Right atrium auricular region (tissue), 2 donors: ENCODE results near the gene BABAM2. TPM values are rescaled to one million over a fixed set of nuclear protein-coding genes. Genes with fewer than 3 reads are reported as not detected.

Experiments used
- DNase-seq: peaks from one replicate; pipeline ENCODE4 v3.0.0-alpha.2; 2019; ENCODE audit warnings: low spot score
- H3K27ac ChIP-seq, 2 donors: fragments of 200-600 bp; sonication (generic); 1 replicate in 1 of 2; 2 replicates in 1 of 2; pipeline ENCODE4 v1.5.1; 2016 to 2019
- H3K27me3 ChIP-seq, 2 donors: fragments of 200-600 bp; sonication (generic); one replicate each; pipeline versions ENCODE4 v1.5.1 to v1.6.0; 2017 to 2019
- H3K36me3 ChIP-seq: fragments of 200-600 bp; sonication (generic); one replicate; pipeline ENCODE4 v1.5.1; 2016
- H3K4me1 ChIP-seq, 2 donors: fragments of 200-600 bp; sonication (generic); one replicate each; pipeline versions ENCODE4 v1.5.1 to v1.6.0; 2017 to 2019
- H3K4me3 ChIP-seq, 2 donors: fragments of 200-600 bp; sonication (generic); 1 replicate in 1 of 2; 2 replicates in 1 of 2; pipeline ENCODE4 v1.5.1; 2017 to 2019; ENCODE audit warnings: mild to moderate bottlenecking in 1 of 2, moderate library complexity in 1 of 2
- H3K9me3 ChIP-seq, 2 donors: fragments of 200-600 bp; sonication (generic); one replicate each; pipeline ENCODE4 v1.5.1; 2019
- total RNA-seq, 2 donors: library from RNA; depleted of rRNA; stranded (reverse); fragments of >200 nt; gene quantifications; one replicate each; pipeline ENCODE4 v1.1.0, GENCODE V29; 2016
- TF ChIP-seq, protein P1 (sequence below), 2 donors: fragments of 200-600 bp; sonication (generic); IDR thresholded peaks; one replicate each; pipeline ENCODE4 v1.5.1; 2019; ENCODE audit warnings: antibody characterized with exemption in 2 of 2

Gene BABAM2
- total RNA-seq, 2 donors from 2014 or later, result 58.8 to 60.6 TPM

DNA sequence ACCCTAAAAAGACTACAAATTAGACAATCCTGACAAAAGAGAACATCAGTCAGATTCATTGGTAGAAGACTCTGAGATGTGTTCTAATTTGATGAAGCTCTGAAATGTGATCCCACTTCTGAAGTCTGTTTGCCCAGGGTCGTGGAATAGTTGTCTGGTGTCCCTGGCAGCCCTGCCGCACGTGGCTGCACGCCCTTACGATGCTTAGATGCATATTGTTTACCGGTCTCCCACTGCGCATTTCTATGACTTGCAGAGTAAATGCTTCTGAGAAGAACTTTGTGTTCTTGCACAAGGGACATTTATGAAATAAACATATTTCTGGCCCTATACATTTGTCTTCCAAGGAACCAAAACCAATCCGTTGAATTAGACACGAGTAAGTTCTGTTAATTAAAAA lies 243.2 kb downstream of the BABAM2 start:
- Histone ChIP-seq H3K4me1 (peaks cover 0 to 20% of the 10 kb centered on the region in 2 donors), H3K4me3 (no peak overlapping the region), H3K27me3 (no peaks in the 10 kb centered on the region), H3K27ac (no peak overlapping the region), H3K9me3 (no peaks in the 10 kb centered on the region), H3K36me3 (no peaks in the 10 kb centered on the region)
- DNase-seq, result no peak
- TF ChIP-seq, protein P1, sequence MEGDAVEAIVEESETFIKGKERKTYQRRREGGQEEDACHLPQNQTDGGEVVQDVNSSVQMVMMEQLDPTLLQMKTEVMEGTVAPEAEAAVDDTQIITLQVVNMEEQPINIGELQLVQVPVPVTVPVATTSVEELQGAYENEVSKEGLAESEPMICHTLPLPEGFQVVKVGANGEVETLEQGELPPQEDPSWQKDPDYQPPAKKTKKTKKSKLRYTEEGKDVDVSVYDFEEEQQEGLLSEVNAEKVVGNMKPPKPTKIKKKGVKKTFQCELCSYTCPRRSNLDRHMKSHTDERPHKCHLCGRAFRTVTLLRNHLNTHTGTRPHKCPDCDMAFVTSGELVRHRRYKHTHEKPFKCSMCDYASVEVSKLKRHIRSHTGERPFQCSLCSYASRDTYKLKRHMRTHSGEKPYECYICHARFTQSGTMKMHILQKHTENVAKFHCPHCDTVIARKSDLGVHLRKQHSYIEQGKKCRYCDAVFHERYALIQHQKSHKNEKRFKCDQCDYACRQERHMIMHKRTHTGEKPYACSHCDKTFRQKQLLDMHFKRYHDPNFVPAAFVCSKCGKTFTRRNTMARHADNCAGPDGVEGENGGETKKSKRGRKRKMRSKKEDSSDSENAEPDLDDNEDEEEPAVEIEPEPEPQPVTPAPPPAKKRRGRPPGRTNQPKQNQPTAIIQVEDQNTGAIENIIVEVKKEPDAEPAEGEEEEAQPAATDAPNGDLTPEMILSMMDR (IDR thresholded peaks at IDR 0.05), result no peak

DNA sequence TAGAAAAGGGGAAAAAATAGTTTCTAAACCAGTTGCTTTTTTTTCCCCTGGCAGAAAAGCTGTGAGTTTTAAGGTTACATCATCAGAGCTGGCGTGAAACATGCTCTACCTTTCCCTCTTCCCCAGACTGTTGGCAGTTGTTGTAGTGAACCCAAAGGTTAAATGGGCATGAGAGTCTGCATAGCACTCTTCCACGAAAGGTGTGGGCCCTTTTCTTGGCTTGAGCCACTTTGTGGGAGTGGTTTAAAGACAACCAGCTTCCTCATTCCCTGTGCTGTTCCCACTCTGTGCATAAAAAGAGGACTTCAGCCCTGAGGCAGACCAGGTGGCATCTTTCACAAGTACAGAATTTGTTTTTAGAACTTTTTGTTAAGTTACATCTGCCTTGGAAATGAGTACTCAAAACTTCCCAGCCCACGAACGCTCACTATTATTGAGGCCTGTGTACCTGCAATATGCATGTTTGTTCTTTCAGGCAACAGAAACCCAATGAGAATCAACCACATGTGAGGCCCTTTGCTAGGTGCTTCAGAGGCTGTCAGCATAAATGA lies 243.8 kb downstream of the BABAM2 start:
- no peak for DNase-seq
- TF ChIP-seq, protein P1 (IDR thresholded peaks at IDR 0.05), result no peak
- Histone ChIP-seq H3K27me3 (no peaks in the 10 kb centered on the region), H3K4me3 (no peak overlapping the region), H3K4me1 (peaks cover 0 to 20% of the 10 kb centered on the region in 2 donors), H3K27ac (no peak overlapping the region), H3K36me3 (no peaks in the 10 kb centered on the region), H3K9me3 (no peaks in the 10 kb centered on the region)

DNA sequence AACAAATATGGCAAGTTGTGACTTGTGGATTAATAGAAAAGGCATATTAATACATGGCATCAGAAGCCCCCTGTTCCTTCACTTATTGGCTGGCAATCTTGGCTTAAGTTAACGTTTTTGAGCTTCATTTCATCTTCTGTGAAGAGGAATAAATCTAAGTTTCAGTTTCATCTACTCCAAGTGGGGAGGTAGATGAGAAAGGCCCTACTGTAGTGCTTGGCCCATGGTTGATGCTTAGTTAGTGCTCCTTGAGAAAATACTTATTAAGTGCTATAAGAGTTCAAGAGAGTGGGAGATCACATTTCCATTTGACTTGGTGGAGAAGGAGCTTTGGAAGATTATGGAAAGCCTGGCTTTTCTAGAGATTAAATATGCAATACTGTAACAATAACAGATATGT lies 244.3 kb downstream of the BABAM2 start:
- no peaks in the 10 kb centered on the region for H3K9me3 ChIP-seq
- TF ChIP-seq, protein P1 (IDR thresholded peaks at IDR 0.05), result no peak
- H3K36me3 ChIP-seq, result no peaks in the 10 kb centered on the region
- no peak for DNase-seq
- H3K27ac ChIP-seq, result no peak overlapping the region
- H3K27me3 ChIP-seq, result no peaks in the 10 kb centered on the region
- H3K4me3 ChIP-seq, result no peak overlapping the region
- peaks cover 0 to 20% of the 10 kb centered on the region in 2 donors for H3K4me1 ChIP-seq

DNA sequence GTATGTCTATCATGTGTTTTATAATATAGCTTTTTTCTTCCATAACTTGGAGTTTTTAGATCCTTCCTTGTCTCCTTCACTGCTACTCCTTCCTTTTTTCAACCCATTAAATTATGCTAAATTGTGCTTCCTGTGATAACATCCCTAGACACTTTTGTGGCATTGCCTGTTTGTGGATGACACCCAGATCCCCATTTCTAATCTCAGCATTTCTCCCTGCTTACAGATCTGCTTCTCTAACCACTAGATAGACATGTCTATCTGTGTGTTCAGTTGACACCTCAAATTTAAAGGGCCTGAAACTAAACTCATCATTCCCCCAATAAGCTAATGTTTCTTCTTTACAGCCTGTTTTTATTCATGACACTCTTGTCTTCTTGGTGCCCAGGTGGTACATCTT lies 244.8 kb downstream of the BABAM2 start:
- no peak for DNase-seq
- Histone ChIP-seq H3K27me3 (no peaks in the 10 kb centered on the region), H3K27ac (no peak overlapping the region)

DNA sequence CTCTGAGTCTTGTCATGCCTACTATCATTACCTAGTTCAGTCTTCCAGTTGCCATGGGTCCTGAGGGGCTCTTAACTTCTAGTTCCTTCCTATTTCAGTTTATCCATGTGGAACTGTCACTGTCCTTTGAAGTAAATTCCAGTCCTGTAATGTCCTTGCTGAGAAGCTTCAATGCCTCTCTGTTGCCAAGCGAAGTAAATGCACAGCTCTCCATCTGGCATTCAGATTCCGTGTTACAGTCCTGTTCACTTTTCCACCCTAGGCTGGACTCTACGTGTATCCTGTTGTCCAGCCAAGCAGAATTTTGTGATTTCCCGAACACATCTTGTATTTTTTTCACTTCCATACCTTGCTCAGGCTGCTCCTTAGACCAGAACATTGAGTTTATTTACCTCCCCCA lies 245.3 kb downstream of the BABAM2 start:
- H3K27me3 ChIP-seq, result no peaks in the 10 kb centered on the region

More for the DNA sequence above, 244.8 kb downstream of the BABAM2 start:
- TF ChIP-seq, protein P1 (IDR thresholded peaks at IDR 0.05), result no peak
- Histone ChIP-seq H3K9me3 (no peaks in the 10 kb centered on the region), H3K4me3 (no peak overlapping the region), H3K4me1 (peaks cover 0 to 20% of the 10 kb centered on the region in 2 donors), H3K36me3 (no peaks in the 10 kb centered on the region)

More for the DNA sequence above, 245.3 kb downstream of the BABAM2 start:
- no peak overlapping the region for H3K27ac ChIP-seq
- peaks cover 0 to 20% of the 10 kb centered on the region in 2 donors for H3K4me1 ChIP-seq
- H3K4me3 ChIP-seq, result no peak overlapping the region
- no peak for DNase-seq
- TF ChIP-seq, protein P1 (IDR thresholded peaks at IDR 0.05), result no peak
- no peaks in the 10 kb centered on the region for H3K9me3 ChIP-seq
- no peaks in the 10 kb centered on the region for H3K36me3 ChIP-seq
